PC-3 (cell line): ENCODE data around the gene TNFSF9.

Source experiments
- EZH2 ChIP-seq: fragments of 300-600 bp; sonication (generic); IDR thresholded peaks from one replicate; pipeline ENCODE4 v1.6.1; 2017; ENCODE audit warnings: antibody characterized with exemption, mild to moderate bottlenecking, low read length; ENCODE audit not compliant: unreplicated experiment
- TF ChIP-seq, protein P1 (sequence below): fragments of 300-600 bp; sonication (generic); conservative IDR thresholded peaks from 2 replicates; pipeline ENCODE4 v1.5.1; 2017; ENCODE audit warnings: antibody characterized with exemption, low read depth, mild to moderate bottlenecking, low read length

DNA sequence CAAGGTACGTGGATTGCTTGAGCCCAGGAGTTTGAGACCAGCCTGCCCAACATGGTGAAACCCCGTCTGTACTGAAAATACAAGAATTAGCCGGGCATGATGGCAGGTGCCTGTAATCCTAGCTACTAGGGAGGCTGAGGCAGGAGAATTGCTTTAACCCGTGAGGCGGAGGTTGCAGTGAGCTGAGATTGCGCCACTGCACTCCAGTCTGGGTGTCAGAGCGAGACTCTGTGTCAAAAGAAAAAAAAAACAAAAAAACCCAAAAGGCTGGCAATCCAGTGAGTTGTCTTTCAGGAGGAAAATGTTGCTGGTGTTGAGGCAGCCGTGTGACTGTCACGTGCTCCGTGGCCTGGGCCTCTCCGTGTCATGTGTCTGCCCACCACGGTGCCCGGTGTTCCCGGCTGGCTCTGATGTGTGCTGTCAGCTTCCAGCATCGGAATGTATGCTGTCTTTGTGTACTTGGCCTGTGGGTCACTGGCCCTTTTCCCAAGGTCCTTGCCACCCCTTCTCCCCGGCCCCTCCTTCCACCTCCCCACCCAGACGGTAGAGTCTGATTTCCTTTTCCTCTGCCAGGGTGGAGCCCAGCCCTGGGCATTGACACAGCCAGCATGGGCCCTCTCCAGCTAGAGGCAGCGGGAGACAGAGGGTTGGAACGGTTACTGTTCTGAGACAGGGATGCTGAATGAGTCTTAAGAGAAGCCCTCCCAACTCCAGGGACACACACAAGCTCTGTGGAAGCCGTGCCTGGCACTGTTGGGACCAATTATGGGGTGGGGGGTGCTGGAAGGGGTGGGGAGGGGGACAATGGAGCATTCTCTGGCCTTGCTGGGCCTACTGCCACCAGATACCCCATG, 21.5 kb upstream of the TNFSF9 start:
- TF ChIP-seq, protein P1, sequence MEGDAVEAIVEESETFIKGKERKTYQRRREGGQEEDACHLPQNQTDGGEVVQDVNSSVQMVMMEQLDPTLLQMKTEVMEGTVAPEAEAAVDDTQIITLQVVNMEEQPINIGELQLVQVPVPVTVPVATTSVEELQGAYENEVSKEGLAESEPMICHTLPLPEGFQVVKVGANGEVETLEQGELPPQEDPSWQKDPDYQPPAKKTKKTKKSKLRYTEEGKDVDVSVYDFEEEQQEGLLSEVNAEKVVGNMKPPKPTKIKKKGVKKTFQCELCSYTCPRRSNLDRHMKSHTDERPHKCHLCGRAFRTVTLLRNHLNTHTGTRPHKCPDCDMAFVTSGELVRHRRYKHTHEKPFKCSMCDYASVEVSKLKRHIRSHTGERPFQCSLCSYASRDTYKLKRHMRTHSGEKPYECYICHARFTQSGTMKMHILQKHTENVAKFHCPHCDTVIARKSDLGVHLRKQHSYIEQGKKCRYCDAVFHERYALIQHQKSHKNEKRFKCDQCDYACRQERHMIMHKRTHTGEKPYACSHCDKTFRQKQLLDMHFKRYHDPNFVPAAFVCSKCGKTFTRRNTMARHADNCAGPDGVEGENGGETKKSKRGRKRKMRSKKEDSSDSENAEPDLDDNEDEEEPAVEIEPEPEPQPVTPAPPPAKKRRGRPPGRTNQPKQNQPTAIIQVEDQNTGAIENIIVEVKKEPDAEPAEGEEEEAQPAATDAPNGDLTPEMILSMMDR = no peak
- TF ChIP-seq EZH2 = no peak
